ENCODE measurements around the gene P2RY13.

The P2RY13 gene

GRCh38 chr3:151318991-151319390 is 10.4 kb downstream of the P2RY13 start:
- Histone ChIP-seq H3K4me1 (ENCODE audit: control insufficient read depth, insufficient read depth, low read depth, low read length) (no peaks in the 10 kb centered on the region), H3K27me3 (ENCODE audit: control insufficient read depth in 1 of 2, insufficient read depth in 1 of 2, low read length in 2 of 2) (no peaks in the 10 kb centered on the region), H2BK15ac (ENCODE audit: low read depth, poor library complexity, severe bottlenecking) (no peak overlapping the region), H3K79me1 (replicated peaks; ENCODE audit: low read length, poor library complexity, severe bottlenecking) (no peaks in the 10 kb centered on the region), H3K4me2 (ENCODE audit: low read length, poor library complexity, severe bottlenecking) (no peak overlapping the region), H3K18ac (ENCODE audit: low read depth in 1 of 2, low read length in 2 of 2) (no peak overlapping the region), H3K36me3 (ENCODE audit: control insufficient read depth in 1 of 2, insufficient read depth in 2 of 2, low read depth in 1 of 2, low read length in 2 of 2) (no peaks in the 10 kb centered on the region), H3K4me3 (ENCODE audit: insufficient read depth in 1 of 2, low read depth in 1 of 2, low read length in 2 of 2) (no peak overlapping the region), H2BK120ac (ENCODE audit: low read depth, low read length) (no peak overlapping the region), H3K27ac (ENCODE audit: low read length, poor library complexity, severe bottlenecking) (no peak overlapping the region), H3K9me3 (ENCODE audit: control insufficient read depth, low read length) (no peaks in the 10 kb centered on the region), H2AK5ac (ENCODE audit: low read length, severe bottlenecking) (peak overlapping the region; percentile 94), H2AFZ (ENCODE audit: low read depth, low read length) (no peak overlapping the region), H3K23ac (ENCODE audit: low read length in 2 of 2) (no peak overlapping the region), H2BK12ac (ENCODE audit: low read length in 2 of 2) (no peak overlapping the region), H3K14ac (ENCODE audit: low read length in 2 of 2) (no peak overlapping the region), H4K8ac (ENCODE audit: low read length) (no peak overlapping the region), H2BK5ac (ENCODE audit: low read depth, low read length, poor library complexity, severe bottlenecking) (no peak overlapping the region), H3K9ac (ENCODE audit: low read length) (no peak overlapping the region), H4K91ac (ENCODE audit: low read length) (no peak overlapping the region), H3K4ac (ENCODE audit: low read depth in 1 of 2, low read length in 2 of 2) (no peak overlapping the region)
- 100% methylated on average over 7 of the region's 7 CpGs for WGBS
- DNase-seq = no peak

- H3K79me1 ChIP-seq (replicated peaks; ENCODE audit: low read length, poor library complexity, severe bottlenecking) = no peaks in the 10 kb centered on the region
- no peak for DNase-seq
- H2AK5ac ChIP-seq (ENCODE audit: low read length, severe bottlenecking) = no peak overlapping the region
- no peak overlapping the region for H4K8ac ChIP-seq (ENCODE audit: low read length)
- H2BK5ac ChIP-seq (ENCODE audit: low read depth, low read length, poor library complexity, severe bottlenecking) = no peak overlapping the region
- no peaks in the 10 kb centered on the region for H3K4me1 ChIP-seq (ENCODE audit: control insufficient read depth, insufficient read depth, low read depth, low read length)
- H2BK120ac ChIP-seq (ENCODE audit: low read depth, low read length) = no peak overlapping the region
- no peak overlapping the region for H2BK12ac ChIP-seq (ENCODE audit: low read length in 2 of 2)
- no peak overlapping the region for H3K4me2 ChIP-seq (ENCODE audit: low read length, poor library complexity, severe bottlenecking)
- H3K9ac ChIP-seq (ENCODE audit: low read length) = no peak overlapping the region
- no peak overlapping the region for H2AFZ ChIP-seq (ENCODE audit: low read depth, low read length)
- H3K27ac ChIP-seq (ENCODE audit: low read length, poor library complexity, severe bottlenecking) = no peak overlapping the region
- H3K4me3 ChIP-seq (ENCODE audit: insufficient read depth in 1 of 2, low read depth in 1 of 2, low read length in 2 of 2) = no peak overlapping the region
- H3K9me3 ChIP-seq (ENCODE audit: control insufficient read depth, low read length) = no peaks in the 10 kb centered on the region
- no peaks in the 10 kb centered on the region for H3K27me3 ChIP-seq (ENCODE audit: control insufficient read depth in 1 of 2, insufficient read depth in 1 of 2, low read length in 2 of 2)
- no peak overlapping the region for H2BK15ac ChIP-seq (ENCODE audit: low read depth, poor library complexity, severe bottlenecking)
- H3K18ac ChIP-seq (ENCODE audit: low read depth in 1 of 2, low read length in 2 of 2) = no peak overlapping the region
- H3K14ac ChIP-seq (ENCODE audit: low read length in 2 of 2) = no peak overlapping the region
- H3K36me3 ChIP-seq (ENCODE audit: control insufficient read depth in 1 of 2, insufficient read depth in 2 of 2, low read depth in 1 of 2, low read length in 2 of 2) = no peaks in the 10 kb centered on the region
- H3K4ac ChIP-seq (ENCODE audit: low read depth in 1 of 2, low read length in 2 of 2) = no peak overlapping the region
- H3K23ac ChIP-seq (ENCODE audit: low read length in 2 of 2) = no peak overlapping the region
- H4K91ac ChIP-seq (ENCODE audit: low read length) = no peak overlapping the region
Measured at GRCh38 chr3:151318313-151318712, 11.0 kb downstream of the P2RY13 start.

- no peak within 1 kb of the TSS for H3K4me3 ChIP-seq (ENCODE audit: insufficient read depth in 1 of 2, low read depth in 1 of 2, low read length in 2 of 2)
- no peak within 1 kb of the TSS for H3K18ac ChIP-seq (ENCODE audit: low read depth in 1 of 2, low read length in 2 of 2)
- no peak within 1 kb of the TSS for H3K4ac ChIP-seq (ENCODE audit: low read depth in 1 of 2, low read length in 2 of 2)
- H3K23ac ChIP-seq (ENCODE audit: low read length in 2 of 2) = no peak within 1 kb of the TSS
- no peak within 1 kb of the TSS for H3K14ac ChIP-seq (ENCODE audit: low read length in 2 of 2)
- H3K27me3 ChIP-seq (ENCODE audit: control insufficient read depth in 1 of 2, insufficient read depth in 1 of 2, low read length in 2 of 2) = no peaks in the 10 kb centered on the region
- no peak within 1 kb of the TSS for H2BK5ac ChIP-seq (ENCODE audit: low read depth, low read length, poor library complexity, severe bottlenecking)
- H2BK120ac ChIP-seq (ENCODE audit: low read depth, low read length) = no peak within 1 kb of the TSS
- H3K79me1 ChIP-seq (replicated peaks; ENCODE audit: low read length, poor library complexity, severe bottlenecking) = no peaks in the 10 kb centered on the region
- no peak within 1 kb of the TSS for H4K8ac ChIP-seq (ENCODE audit: low read length)
- no peak within 1 kb of the TSS for H2AK5ac ChIP-seq (ENCODE audit: low read length, severe bottlenecking)
- H2BK15ac ChIP-seq (ENCODE audit: low read depth, poor library complexity, severe bottlenecking) = no peak within 1 kb of the TSS
- H4K91ac ChIP-seq (ENCODE audit: low read length) = no peak within 1 kb of the TSS
- no peak within 1 kb of the TSS for H2AFZ ChIP-seq (ENCODE audit: low read depth, low read length)
- H3K27ac ChIP-seq (ENCODE audit: low read length, poor library complexity, severe bottlenecking) = no peak within 1 kb of the TSS
- H3K36me3 ChIP-seq (ENCODE audit: control insufficient read depth in 1 of 2, insufficient read depth in 2 of 2, low read depth in 1 of 2, low read length in 2 of 2) = no peaks in the 10 kb centered on the region
- no peak within 1 kb of the TSS for H3K9ac ChIP-seq (ENCODE audit: low read length)
- no peaks in the 10 kb centered on the region for H3K4me1 ChIP-seq (ENCODE audit: control insufficient read depth, insufficient read depth, low read depth, low read length)
- peak within 1 kb of the TSS in 1 of 2 experiments; percentile 67 for H2BK12ac ChIP-seq (ENCODE audit: low read length in 2 of 2)
- WGBS = 75% methylated on average over 6 of the region's 7 CpGs
- H3K9me3 ChIP-seq (ENCODE audit: control insufficient read depth, low read length) = no peaks in the 10 kb centered on the region
- no peak within 1 kb of the TSS for H3K4me2 ChIP-seq (ENCODE audit: low read length, poor library complexity, severe bottlenecking)
- no peak for DNase-seq
Measured at GRCh38 chr3:151316267-151316991, 12.9 kb downstream of the P2RY13 start, which contains the start of gene GPR87. Gene GPR87, minus strand, starts transcription at chr3:151316820. Its CDS starts 16,720 bp downstream, at chr3:151300100.

GRCh38 chr3:151315846-151316245 is 13.5 kb downstream of the P2RY13 start:
- Histone ChIP-seq H3K4me3 (ENCODE audit: insufficient read depth in 1 of 2, low read depth in 1 of 2, low read length in 2 of 2) (no peak overlapping the region), H3K18ac (ENCODE audit: low read depth in 1 of 2, low read length in 2 of 2) (no peak overlapping the region), H3K79me1 (replicated peaks; ENCODE audit: low read length, poor library complexity, severe bottlenecking) (no peaks in the 10 kb centered on the region), H3K14ac (ENCODE audit: low read length in 2 of 2) (no peak overlapping the region), H2AFZ (ENCODE audit: low read depth, low read length) (no peak overlapping the region), H3K9ac (ENCODE audit: low read length) (no peak overlapping the region), H4K8ac (ENCODE audit: low read length) (no peak overlapping the region), H2AK5ac (ENCODE audit: low read length, severe bottlenecking) (no peak overlapping the region), H2BK15ac (ENCODE audit: low read depth, poor library complexity, severe bottlenecking) (no peak overlapping the region), H4K91ac (ENCODE audit: low read length) (no peak overlapping the region), H3K27me3 (ENCODE audit: control insufficient read depth in 1 of 2, insufficient read depth in 1 of 2, low read length in 2 of 2) (no peaks in the 10 kb centered on the region), H3K23ac (ENCODE audit: low read length in 2 of 2) (no peak overlapping the region), H2BK120ac (ENCODE audit: low read depth, low read length) (no peak overlapping the region), H3K36me3 (ENCODE audit: control insufficient read depth in 1 of 2, insufficient read depth in 2 of 2, low read depth in 1 of 2, low read length in 2 of 2) (no peaks in the 10 kb centered on the region), H3K27ac (ENCODE audit: low read length, poor library complexity, severe bottlenecking) (no peak overlapping the region), H3K4me1 (ENCODE audit: control insufficient read depth, insufficient read depth, low read depth, low read length) (no peaks in the 10 kb centered on the region), H3K9me3 (ENCODE audit: control insufficient read depth, low read length) (no peaks in the 10 kb centered on the region), H3K4ac (ENCODE audit: low read depth in 1 of 2, low read length in 2 of 2) (no peak overlapping the region), H3K4me2 (ENCODE audit: low read length, poor library complexity, severe bottlenecking) (no peak overlapping the region), H2BK5ac (ENCODE audit: low read depth, low read length, poor library complexity, severe bottlenecking) (no peak overlapping the region), H2BK12ac (ENCODE audit: low read length in 2 of 2) (peak overlapping the region in 1 of 2 experiments; percentile 67)
- WGBS = no CpG with 5 or more reads among the region's 2 CpGs
- no peak for DNase-seq

Measured in mesenchymal stem cell (in vitro differentiated cells and primary cell).